ENCODE measurements around the gene OTULIN. TPM values are rescaled to one million over a fixed set of nuclear protein-coding genes. Genes with fewer than 3 reads are reported as not detected.
A peak's percentile ranks its signal among the peaks of the same experiment; 100 is the strongest.

Gene OTULIN
- total RNA-seq, 4 donors from 2014 or later, result 33.0 to 42.2 (median 37.8) TPM

DNA sequence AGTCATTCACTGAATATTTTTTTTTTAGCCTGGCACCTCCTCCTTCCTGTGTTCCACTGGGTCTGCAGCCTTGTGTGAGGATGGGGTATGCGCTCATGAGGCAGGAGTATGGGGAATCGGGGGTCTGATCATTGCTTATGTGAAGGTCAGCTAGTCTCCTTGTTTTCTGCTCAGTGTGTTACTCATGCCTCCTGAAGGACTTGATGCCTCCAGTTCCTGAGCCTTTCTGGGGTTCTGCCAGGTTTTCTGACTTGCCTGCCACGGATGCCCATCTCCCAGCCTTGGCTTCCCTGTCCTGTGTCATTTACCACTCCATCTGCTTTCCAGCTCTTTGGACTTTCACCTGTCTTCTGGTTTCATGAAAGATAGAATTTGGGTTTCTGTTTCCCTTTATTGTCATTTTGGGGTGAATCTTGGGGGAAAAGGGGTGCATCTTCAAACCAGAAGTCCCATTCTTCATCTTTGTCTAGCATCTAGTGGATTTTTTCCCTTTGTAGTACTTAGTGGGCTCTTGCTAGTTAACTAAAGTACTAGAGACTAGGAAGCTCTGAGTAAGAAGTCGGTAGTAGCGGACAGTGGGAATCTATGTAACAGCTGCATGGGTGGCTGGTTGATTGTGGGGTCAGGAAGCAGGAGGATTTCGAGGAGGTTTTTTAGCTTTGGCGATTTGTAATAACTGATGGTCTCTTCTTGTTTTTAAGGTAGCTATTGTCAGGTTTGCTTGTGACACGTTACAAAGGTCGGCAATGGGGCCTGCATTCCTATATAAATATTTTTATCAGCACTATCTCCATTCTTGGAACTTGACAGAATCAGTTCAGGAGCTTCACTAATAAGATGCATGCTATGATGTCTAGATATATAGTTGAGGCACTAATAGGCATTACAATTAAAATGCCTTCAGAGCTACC, 8.2 kb downstream of the OTULIN start:
- H3K36me3 ChIP-seq, result peaks cover 0 to 9% (median 0%) of the 10 kb centered on the region in 3 donors
- no peak for DNase-seq
- H3K27ac ChIP-seq, result no peak overlapping the region
- H3K9me3 ChIP-seq, result no peaks in the 10 kb centered on the region
- H3K27me3 ChIP-seq, result no peaks in the 10 kb centered on the region
- no peak overlapping the region for H3K4me3 ChIP-seq
- no peak for TF ChIP-seq POLR2A (IDR thresholded peaks at IDR 0.05)
- TF ChIP-seq, protein P1, sequence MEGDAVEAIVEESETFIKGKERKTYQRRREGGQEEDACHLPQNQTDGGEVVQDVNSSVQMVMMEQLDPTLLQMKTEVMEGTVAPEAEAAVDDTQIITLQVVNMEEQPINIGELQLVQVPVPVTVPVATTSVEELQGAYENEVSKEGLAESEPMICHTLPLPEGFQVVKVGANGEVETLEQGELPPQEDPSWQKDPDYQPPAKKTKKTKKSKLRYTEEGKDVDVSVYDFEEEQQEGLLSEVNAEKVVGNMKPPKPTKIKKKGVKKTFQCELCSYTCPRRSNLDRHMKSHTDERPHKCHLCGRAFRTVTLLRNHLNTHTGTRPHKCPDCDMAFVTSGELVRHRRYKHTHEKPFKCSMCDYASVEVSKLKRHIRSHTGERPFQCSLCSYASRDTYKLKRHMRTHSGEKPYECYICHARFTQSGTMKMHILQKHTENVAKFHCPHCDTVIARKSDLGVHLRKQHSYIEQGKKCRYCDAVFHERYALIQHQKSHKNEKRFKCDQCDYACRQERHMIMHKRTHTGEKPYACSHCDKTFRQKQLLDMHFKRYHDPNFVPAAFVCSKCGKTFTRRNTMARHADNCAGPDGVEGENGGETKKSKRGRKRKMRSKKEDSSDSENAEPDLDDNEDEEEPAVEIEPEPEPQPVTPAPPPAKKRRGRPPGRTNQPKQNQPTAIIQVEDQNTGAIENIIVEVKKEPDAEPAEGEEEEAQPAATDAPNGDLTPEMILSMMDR (IDR thresholded peaks at IDR 0.05), result no peak
- peaks cover 0 to 54% (median 17%) of the 10 kb centered on the region in 4 donors for H3K4me1 ChIP-seq

DNA sequence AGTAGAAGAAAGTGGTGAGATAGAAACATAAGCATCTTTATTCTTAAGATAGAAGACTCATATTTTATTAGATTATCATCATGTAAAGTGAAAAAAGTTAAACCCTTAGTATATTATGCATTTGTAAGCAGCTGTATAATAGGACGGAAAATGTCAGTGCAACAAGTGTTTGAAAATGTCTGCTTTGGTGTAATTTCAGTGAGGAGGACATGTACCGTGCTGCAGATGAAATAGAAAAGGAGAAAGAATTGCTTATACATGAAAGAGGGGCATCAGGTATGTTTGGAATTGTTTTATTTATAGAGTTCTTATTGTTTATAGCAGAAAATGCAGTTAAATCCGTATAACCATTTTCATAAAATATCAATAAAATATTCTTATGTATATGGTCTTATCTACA, 8.9 kb downstream of the OTULIN start:
- Histone ChIP-seq H3K9me3 (no peaks in the 10 kb centered on the region), H3K27me3 (no peaks in the 10 kb centered on the region), H3K4me1 (peaks cover 0 to 47% (median 17%) of the 10 kb centered on the region in 4 donors), H3K36me3 (peaks cover 0 to 11% (median 0%) of the 10 kb centered on the region in 3 donors), H3K4me3 (no peak overlapping the region), H3K27ac (no peak overlapping the region)
- DNase-seq, result no peak
- TF ChIP-seq POLR2A (IDR thresholded peaks at IDR 0.05), result no peak
- TF ChIP-seq, protein P1 (IDR thresholded peaks at IDR 0.05), result no peak

DNA sequence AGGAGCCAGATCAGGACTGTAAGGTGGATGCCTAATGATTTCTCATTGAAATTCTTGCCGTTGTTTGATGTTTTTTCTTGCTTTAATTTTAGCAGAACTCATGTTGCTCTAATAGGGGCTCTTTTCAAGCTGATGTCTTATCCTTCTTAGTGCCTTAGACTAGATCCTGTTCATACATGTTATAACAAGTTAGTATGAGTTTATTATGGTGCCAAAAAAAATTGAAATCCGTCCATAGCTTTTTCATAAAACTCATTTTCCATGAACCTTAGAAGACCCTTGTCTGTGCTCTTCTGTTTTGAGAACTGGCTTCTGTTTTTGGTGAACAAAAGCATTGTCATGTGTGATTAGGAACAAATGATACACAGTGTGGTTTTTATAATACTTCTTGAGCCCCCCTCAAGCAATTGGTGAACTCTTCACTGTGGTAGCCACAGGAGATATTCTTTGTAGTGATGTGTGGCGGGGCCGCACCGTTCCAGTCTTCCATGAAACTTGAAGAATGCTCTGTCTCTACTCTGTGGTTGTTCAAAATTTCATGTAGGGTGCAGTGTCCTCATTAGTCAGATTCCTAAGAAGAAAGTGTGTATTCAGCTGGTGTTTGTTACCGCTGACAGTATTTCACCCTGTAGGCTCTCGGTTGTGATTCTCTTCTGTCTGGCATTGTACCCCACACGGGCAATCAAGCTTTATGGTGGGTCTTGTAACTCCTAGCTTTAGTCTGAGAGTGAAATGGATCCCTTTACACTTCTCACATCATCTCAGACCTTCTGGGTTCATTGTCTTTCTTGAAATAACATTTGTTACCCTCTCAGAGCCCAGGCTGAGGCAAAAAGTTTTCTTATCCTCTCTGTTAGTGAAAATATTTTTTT, 10.7 kb downstream of the OTULIN start:
- Histone ChIP-seq H3K4me3 (no peak overlapping the region), H3K36me3 (peaks cover 0 to 24% (median 0%) of the 10 kb centered on the region in 3 donors), H3K4me1 (peaks cover 0 to 38% (median 17%) of the 10 kb centered on the region in 4 donors), H3K9me3 (no peaks in the 10 kb centered on the region), H3K27me3 (no peaks in the 10 kb centered on the region), H3K27ac (peak overlapping the region in 1 of 4 donors; percentile 53)
- TF ChIP-seq, protein P1 (IDR thresholded peaks at IDR 0.05), result no peak
- DNase-seq, result no peak

DNA sequence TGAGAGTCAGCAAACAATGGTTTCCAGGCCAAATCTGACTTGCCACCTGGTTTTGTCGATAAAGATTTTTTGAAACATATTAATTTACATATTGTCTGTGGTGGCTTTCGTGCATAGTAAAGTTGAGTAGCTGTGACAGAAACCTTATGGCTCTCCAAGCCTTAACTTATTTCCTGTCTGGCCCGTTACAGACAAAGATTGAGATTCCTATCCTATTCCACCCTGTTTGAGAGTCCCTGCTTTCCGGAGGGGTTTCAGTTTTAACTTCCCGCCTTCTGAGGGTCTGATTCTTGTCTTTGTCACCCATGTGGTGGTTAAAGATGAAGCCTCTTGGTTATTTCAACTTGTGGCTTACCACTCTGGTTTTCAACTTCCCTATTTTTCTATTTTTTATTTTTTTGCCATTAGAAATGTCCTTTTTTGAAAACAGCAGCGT, 11.4 kb downstream of the OTULIN start:
- Histone ChIP-seq H3K27ac (peak overlapping the region in 1 of 4 donors; percentile 53), H3K4me1 (peaks cover 0 to 32% (median 13%) of the 10 kb centered on the region in 4 donors), H3K27me3 (no peaks in the 10 kb centered on the region), H3K36me3 (peaks cover 0 to 31% (median 0%) of the 10 kb centered on the region in 3 donors), H3K9me3 (no peaks in the 10 kb centered on the region), H3K4me3 (peak overlapping the region in 1 of 4 donors; percentile 18)
- DNase-seq, result no peak
- no peak for TF ChIP-seq POLR2A (IDR thresholded peaks at IDR 0.05)
- TF ChIP-seq, protein P1 (IDR thresholded peaks at IDR 0.05), result no peak

DNA sequence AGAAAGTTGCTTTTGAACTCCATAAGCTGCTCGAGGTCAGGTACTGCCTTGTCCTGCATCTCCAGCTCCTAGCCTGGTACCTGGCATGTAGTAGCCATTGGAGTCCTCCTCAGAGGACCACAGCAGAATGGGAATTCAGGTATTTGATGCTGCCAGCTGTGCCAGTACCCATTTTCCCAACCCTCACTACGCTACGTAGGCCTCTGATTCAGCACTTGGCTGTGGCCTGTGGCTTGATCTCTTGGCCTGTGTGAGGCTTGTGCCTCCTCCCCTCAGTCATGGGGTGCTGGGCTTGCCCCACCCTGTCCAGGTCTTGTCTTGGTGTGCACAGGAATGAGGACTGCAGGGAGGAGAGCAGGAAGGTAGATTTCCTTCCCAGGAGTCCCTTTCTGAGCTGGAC, 11.8 kb downstream of the OTULIN start:
- peak in 1 of 3 donors; percentile 51 for DNase-seq
- Histone ChIP-seq H3K27ac (peak overlapping the region in 2 of 4 donors; percentile 28 to 53), H3K4me1 (peaks cover 0 to 27% (median 11%) of the 10 kb centered on the region in 4 donors), H3K4me3 (no peak overlapping the region), H3K27me3 (no peaks in the 10 kb centered on the region), H3K36me3 (peaks cover 0 to 35% (median 4%) of the 10 kb centered on the region in 3 donors), H3K9me3 (no peaks in the 10 kb centered on the region)
- no peak for TF ChIP-seq POLR2A (IDR thresholded peaks at IDR 0.05)
- TF ChIP-seq, protein P1 (IDR thresholded peaks at IDR 0.05), result no peak
